Measurements from ENCODE around the gene MIOS. TPM values are rescaled to one million over a fixed set of nuclear protein-coding genes. Genes with fewer than 3 reads are reported as not detected.

The MIOS gene
- polyA plus RNA-seq, 3 donors = 18.3 to 32.6 (median 20.2) TPM

DNA sequence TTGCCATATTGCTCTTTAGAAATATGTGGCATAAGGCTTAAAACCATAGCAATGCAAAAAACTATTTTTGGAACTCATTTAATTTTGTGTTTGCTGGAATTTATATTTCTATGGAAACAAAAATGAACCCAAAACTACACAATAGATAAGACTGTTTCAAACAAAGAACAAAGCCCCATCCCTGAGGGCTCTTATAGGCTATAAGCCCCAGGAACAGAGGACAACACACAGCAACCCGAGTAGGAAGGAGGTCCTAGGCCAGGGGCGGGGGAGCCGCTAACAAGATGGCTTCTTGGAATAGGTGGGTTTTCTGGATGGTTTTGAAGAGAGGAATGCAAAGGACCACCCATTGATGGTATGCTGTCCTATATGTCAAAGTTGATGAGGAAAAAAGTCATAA, 39.6 kb upstream of the MIOS start:
- WGBS (ENCODE audit: insufficient coverage) = 100% methylated on average over 3 of the region's 3 CpGs
- Mint-ChIP-seq H3K36me3 (no peaks in the 10 kb centered on the region), H3K4me1 (no peaks in the 10 kb centered on the region), H3K9me3 (peaks cover 0 to 5% (median 0%) of the 10 kb centered on the region in 7 donors), H3K27me3 (ENCODE audit: low read depth in 3 of 3) (peaks cover 0 to 2% (median 0%) of the 10 kb centered on the region in 3 donors), H3K4me3 (no peak overlapping the region), H3K27ac (no peak overlapping the region)
- no peak overlapping the region for H3K4me2 ChIP-seq (replicated peaks; ENCODE audit: extremely low read depth, low read length, poor library complexity, severe bottlenecking)
- no peak overlapping the region for H2AFZ ChIP-seq (ENCODE audit: insufficient read depth, low read depth, low read length, poor library complexity, severe bottlenecking)
- no peaks in the 10 kb centered on the region for H3K9me3 ChIP-seq (replicated peaks in 1 of 2; ENCODE audit: control insufficient read depth in 1 of 2, insufficient read depth in 1 of 2, low read length in 2 of 2)
- no peaks in the 10 kb centered on the region for H3K36me3 ChIP-seq (replicated peaks in 1 of 2; ENCODE audit: control insufficient read depth in 1 of 2, insufficient read depth in 2 of 2, low read length in 2 of 2)
- no peak overlapping the region for H3K27ac ChIP-seq (ENCODE audit: low read depth in 1 of 2, low read length in 2 of 2)
- H4K20me1 ChIP-seq (ENCODE audit: insufficient read depth, low read length) = no peaks in the 10 kb centered on the region
- H3K4me3 ChIP-seq (replicated peaks in 1 of 3; ENCODE audit: low read depth in 2 of 3, low read length in 3 of 3) = no peak overlapping the region
- no peak for DNase-seq
- no peaks in the 10 kb centered on the region for H3K4me1 ChIP-seq (ENCODE audit: control insufficient read depth in 1 of 2, insufficient read depth in 2 of 2, low read length in 2 of 2)
- H3K9ac ChIP-seq (ENCODE audit: insufficient read depth, low read length, poor library complexity, severe bottlenecking) = no peak overlapping the region
- no peaks in the 10 kb centered on the region for H3K79me2 ChIP-seq (ENCODE audit: insufficient read depth, low read length)
- H3K27me3 ChIP-seq (ENCODE audit: control insufficient read depth in 2 of 2, insufficient read depth in 2 of 2, low read length in 2 of 2) = no peaks in the 10 kb centered on the region
- TF ChIP-seq, protein P1, sequence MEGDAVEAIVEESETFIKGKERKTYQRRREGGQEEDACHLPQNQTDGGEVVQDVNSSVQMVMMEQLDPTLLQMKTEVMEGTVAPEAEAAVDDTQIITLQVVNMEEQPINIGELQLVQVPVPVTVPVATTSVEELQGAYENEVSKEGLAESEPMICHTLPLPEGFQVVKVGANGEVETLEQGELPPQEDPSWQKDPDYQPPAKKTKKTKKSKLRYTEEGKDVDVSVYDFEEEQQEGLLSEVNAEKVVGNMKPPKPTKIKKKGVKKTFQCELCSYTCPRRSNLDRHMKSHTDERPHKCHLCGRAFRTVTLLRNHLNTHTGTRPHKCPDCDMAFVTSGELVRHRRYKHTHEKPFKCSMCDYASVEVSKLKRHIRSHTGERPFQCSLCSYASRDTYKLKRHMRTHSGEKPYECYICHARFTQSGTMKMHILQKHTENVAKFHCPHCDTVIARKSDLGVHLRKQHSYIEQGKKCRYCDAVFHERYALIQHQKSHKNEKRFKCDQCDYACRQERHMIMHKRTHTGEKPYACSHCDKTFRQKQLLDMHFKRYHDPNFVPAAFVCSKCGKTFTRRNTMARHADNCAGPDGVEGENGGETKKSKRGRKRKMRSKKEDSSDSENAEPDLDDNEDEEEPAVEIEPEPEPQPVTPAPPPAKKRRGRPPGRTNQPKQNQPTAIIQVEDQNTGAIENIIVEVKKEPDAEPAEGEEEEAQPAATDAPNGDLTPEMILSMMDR (IDR thresholded peaks at IDR 0.05) = no peak
- intact Hi-C loops (cut with micrococcal nuclease) = no loop called here

DNA sequence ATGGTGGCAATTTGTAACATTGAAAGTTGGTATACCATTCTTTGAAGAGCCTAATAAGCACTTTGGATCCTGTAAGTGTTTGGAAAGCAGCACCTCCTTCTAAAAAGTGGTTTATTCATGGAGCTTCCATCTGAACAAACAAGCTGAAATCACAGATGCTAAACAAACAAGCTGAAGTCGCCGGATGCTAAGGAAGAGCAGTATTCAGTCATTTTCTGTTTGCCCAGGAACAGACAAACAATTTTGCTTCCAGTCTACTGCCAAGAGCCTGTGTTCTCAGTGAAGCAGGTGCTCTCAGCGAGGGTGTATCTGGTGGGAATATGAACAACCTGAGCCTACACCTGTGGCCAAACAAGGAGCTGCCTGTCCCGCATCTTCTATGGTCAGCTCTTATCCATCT, 37.4 kb upstream of the MIOS start:
- H4K20me1 ChIP-seq (ENCODE audit: insufficient read depth, low read length) = no peaks in the 10 kb centered on the region
- Mint-ChIP-seq H3K27ac (no peak overlapping the region), H3K27me3 (ENCODE audit: low read depth in 3 of 3) (peaks cover 0 to 2% (median 0%) of the 10 kb centered on the region in 3 donors), H3K4me1 (no peaks in the 10 kb centered on the region), H3K9me3 (peaks cover 0 to 5% (median 2%) of the 10 kb centered on the region in 7 donors), H3K36me3 (no peaks in the 10 kb centered on the region), H3K4me3 (no peak overlapping the region)
- H3K79me2 ChIP-seq (ENCODE audit: insufficient read depth, low read length) = no peaks in the 10 kb centered on the region
- H3K36me3 ChIP-seq (replicated peaks in 1 of 2; ENCODE audit: control insufficient read depth in 1 of 2, insufficient read depth in 2 of 2, low read length in 2 of 2) = no peaks in the 10 kb centered on the region
- H3K4me3 ChIP-seq (replicated peaks in 1 of 3; ENCODE audit: low read depth in 2 of 3, low read length in 3 of 3) = no peak overlapping the region
- WGBS (ENCODE audit: insufficient coverage) = 100% methylated on average over 2 of the region's 4 CpGs
- intact Hi-C loops (cut with micrococcal nuclease) = no loop called here
- H3K27ac ChIP-seq (ENCODE audit: low read depth in 1 of 2, low read length in 2 of 2) = no peak overlapping the region
- no peak for DNase-seq
- no peaks in the 10 kb centered on the region for H3K27me3 ChIP-seq (ENCODE audit: control insufficient read depth in 2 of 2, insufficient read depth in 2 of 2, low read length in 2 of 2)
- H2AFZ ChIP-seq (ENCODE audit: insufficient read depth, low read depth, low read length, poor library complexity, severe bottlenecking) = no peak overlapping the region
- no peaks in the 10 kb centered on the region for H3K9me3 ChIP-seq (replicated peaks in 1 of 2; ENCODE audit: control insufficient read depth in 1 of 2, insufficient read depth in 1 of 2, low read length in 2 of 2)
- H3K4me2 ChIP-seq (replicated peaks; ENCODE audit: extremely low read depth, low read length, poor library complexity, severe bottlenecking) = no peak overlapping the region
- no peaks in the 10 kb centered on the region for H3K4me1 ChIP-seq (ENCODE audit: control insufficient read depth in 1 of 2, insufficient read depth in 2 of 2, low read length in 2 of 2)
- TF ChIP-seq, protein P1 (IDR thresholded peaks at IDR 0.05) = no peak
- H3K9ac ChIP-seq (ENCODE audit: insufficient read depth, low read length, poor library complexity, severe bottlenecking) = no peak overlapping the region
